B cell (primary cell): ENCODE measurements around the gene FBLN7. TPM values are rescaled to one million over a fixed set of nuclear protein-coding genes. Genes with fewer than 3 reads are reported as not detected.

Source experiments
- ATAC-seq: fragments of 200-7000 bp; cut with Tn5 transposase; one replicate; pipeline ENCODE4 v1.10.0; 2021; ENCODE audit warnings: low read depth, mild to moderate bottlenecking, moderate number of reproducible peaks, moderate library complexity
- CTCF ChIA-PET: fragments of 350-600 bp; sonication (Branson Sonifier 250); formaldehyde crosslinking; loops from one replicate; lab custom pipeline; 2021; ENCODE audit warnings: antibody characterized with exemption, inconsistent platforms; lab: Charles Lee
- POLR2A ChIA-PET: fragments of 350-600 bp; sonication (Branson Sonifier 250); formaldehyde crosslinking; loops from one replicate; lab custom pipeline; 2021; ENCODE audit warnings: antibody characterized with exemption; lab: Charles Lee
- DNase-seq: peaks from one replicate; pipeline ENCODE4 v3.0.0; 2013
- H2AFZ ChIP-seq: 2 replicates; pipeline ENCODE4 v1.6.1; 2012; ENCODE audit warnings: mild to moderate bottlenecking, low read depth, low read length; ENCODE audit not compliant: insufficient read depth, poor library complexity, severe bottlenecking
- H3K27ac ChIP-seq, 2 donors: 1 replicate in 1 of 2; 2 replicates in 1 of 2; pipeline ENCODE4 v1.5.1; 2012 to 2013; ENCODE audit warnings: low read length in 2 of 2, mild to moderate bottlenecking in 2 of 2, moderate library complexity in 1 of 2
- H3K27me3 ChIP-seq, 4 experiments: fragments of 200-600 bp in 1 of 4; sonication (generic) in 1 of 4; replicated peaks in 1 of 4; 1 replicate in 2 of 4; 2 replicates in 2 of 4; pipeline versions ENCODE4 v1.6.1 to v1.7.0; 2013 to 2016; ENCODE audit warnings: low read length in 3 of 4, mild to moderate bottlenecking in 2 of 4, mixed read lengths in 1 of 4, moderate library complexity in 1 of 4; ENCODE audit not compliant: insufficient read depth in 4 of 4, control insufficient read depth in 3 of 4; ENCODE audit errors: control extremely low read depth in 1 of 4
- H3K36me3 ChIP-seq, 2 experiments: replicated peaks in 1 of 2; 1 replicate in 1 of 2; 2 replicates in 1 of 2; pipeline versions ENCODE4 v1.6.1 to v1.7.1; 2013; ENCODE audit warnings: low read length in 1 of 2; ENCODE audit not compliant: insufficient read depth in 2 of 2, control insufficient read depth in 1 of 2; ENCODE audit errors: control extremely low read depth in 1 of 2, extremely low read depth in 1 of 2
- H3K4me1 ChIP-seq, 2 donors: fragments of 200-600 bp in 1 of 2; sonication (generic) in 1 of 2; 1 replicate in 1 of 2; 2 replicates in 1 of 2; pipeline versions ENCODE4 v1.5.1 to v1.6.1; 2013 to 2017; ENCODE audit warnings: low read length in 2 of 2; ENCODE audit not compliant: control insufficient read depth in 2 of 2, insufficient read depth in 2 of 2
- H3K4me2 ChIP-seq: replicated peaks from 2 replicates; pipeline ENCODE3; 2012; ENCODE audit warnings: mild to moderate bottlenecking, low read depth, low read length; ENCODE audit not compliant: poor library complexity, severe bottlenecking
- H3K4me3 ChIP-seq, 5 experiments: fragments of 200-600 bp in 1 of 5; sonication (generic) in 1 of 5; 1 replicate in 3 of 5; 2 replicates in 2 of 5; pipeline versions ENCODE4 v1.5.1 to v1.7.0; 2011 to 2016; ENCODE audit warnings: low read length in 4 of 5, mild to moderate bottlenecking in 4 of 5, low read depth in 2 of 5, control low read depth in 1 of 5, moderate library complexity in 1 of 5; ENCODE audit not compliant: insufficient read depth in 1 of 5; ENCODE audit errors: control extremely low read depth in 1 of 5, extremely low read depth in 1 of 5
- H3K79me2 ChIP-seq: fragments of 200-600 bp; sonication (generic); one replicate; pipeline ENCODE4 v1.6.0; 2016; ENCODE audit warnings: low read length; ENCODE audit not compliant: control insufficient read depth, insufficient read depth
- H3K9ac ChIP-seq: fragments of 200-600 bp; sonication (generic); 2 replicates; pipeline ENCODE4 v1.6.1; 2017; ENCODE audit warnings: mild to moderate bottlenecking, low read length, moderate library complexity
- H3K9me3 ChIP-seq, 3 donors: one replicate each; pipeline versions ENCODE4 v1.6.1 to v1.7.1; 2013; ENCODE audit warnings: low read length in 2 of 3; ENCODE audit not compliant: control insufficient read depth in 2 of 3, insufficient read depth in 1 of 3; ENCODE audit errors: control extremely low read depth in 1 of 3
- H4K20me1 ChIP-seq: 2 replicates; pipeline ENCODE4 v1.6.0; 2012; ENCODE audit warnings: mild to moderate bottlenecking, low read length; ENCODE audit not compliant: insufficient read depth, control insufficient read depth, poor library complexity, severe bottlenecking
- H3K27ac Mint-ChIP-seq: one replicate; pipeline ENCODE4 v1.8.0; 2021; ENCODE audit warnings: mixed read lengths
- H3K27me3 Mint-ChIP-seq: one replicate; pipeline ENCODE4 v1.8.0; 2021; ENCODE audit warnings: mixed read lengths
- H3K4me1 Mint-ChIP-seq: one replicate; pipeline ENCODE4 v1.8.0; 2021; ENCODE audit warnings: mixed read lengths
- H3K4me3 Mint-ChIP-seq: one replicate; pipeline ENCODE4 v1.8.0; 2021; ENCODE audit warnings: mixed read lengths
- H3K9me3 Mint-ChIP-seq: one replicate; pipeline ENCODE4 v1.8.0; 2022; ENCODE audit warnings: mixed read lengths; ENCODE audit not compliant: insufficient read depth
- CTCF ChIP-seq: fragments of 200-600 bp; IDR thresholded peaks from one replicate; pipeline ENCODE4 v1.8.0; 2022; ENCODE audit warnings: antibody characterized with exemption, mild to moderate bottlenecking
- EZH2 ChIP-seq: IDR thresholded peaks from 2 replicates; pipeline ENCODE4 v1.6.1; 2012; ENCODE audit warnings: borderline replicate concordance, low read depth, mild to moderate bottlenecking, moderate library complexity, low read length; ENCODE audit not compliant: insufficient read depth, poor library complexity, severe bottlenecking
- WGBS: methylation state at CpG from one replicate; pipeline ENCODE4 v1.1.5; 2013; ENCODE audit warnings: missing lambda C conversion rate; ENCODE audit not compliant: insufficient coverage; 5-methylcytosine and 5-hydroxymethylcytosine counted together
- intact Hi-C: fragments of 100-400 bp; cut with micrococcal nuclease; formaldehyde crosslinking; loops from one replicate; pipeline ENCODE4 v1.10.0; 2022
- polyA plus RNA-seq: library from polyadenylated mRNA; depleted of rRNA; stranded (reverse); fragments of >200 nt; gene quantifications from 2 replicates; pipeline ENCODE4 v1.2.3, GENCODE V29; 2012
- total RNA-seq, 2 donors: library from RNA; stranded (reverse); fragments of 120-200 nt in 1 of 2; gene quantifications; 1 replicate in 1 of 2; 2 replicates in 1 of 2; pipeline versions ENCODE4 v1.2.3 to v1.2.4, GENCODE V29; 2013 to 2022

FBLN7 gene
- total and polyA plus RNA-seq, 2 donors (not counting 1 experiment from before 2014, with no cell fraction given): 0.13 to 1.1 TPM

DNA sequence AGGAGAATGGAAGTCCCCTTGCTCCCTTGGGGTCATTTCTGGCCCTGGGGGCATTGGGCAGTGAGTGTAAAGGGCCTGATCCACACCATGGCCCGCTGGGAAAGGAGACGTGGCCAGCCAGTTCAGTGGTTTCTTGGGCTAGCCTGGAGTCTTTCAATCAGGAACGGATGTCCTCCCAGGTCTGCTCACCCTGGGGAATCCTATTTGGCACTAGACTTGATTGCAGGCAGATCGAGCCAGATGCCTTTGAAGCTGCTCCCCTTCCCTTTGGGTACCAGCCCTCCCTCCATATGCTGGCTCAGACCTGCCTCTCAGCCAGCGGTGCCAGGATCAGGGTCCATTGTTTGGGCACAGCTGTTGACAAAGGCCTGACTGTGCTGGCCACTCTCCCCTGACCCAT, 11.0 kb downstream of the FBLN7 start:
- no peaks in the 10 kb centered on the region for H3K79me2 ChIP-seq
- H4K20me1 ChIP-seq: no peaks in the 10 kb centered on the region
- no peak for TF ChIP-seq EZH2
- TF ChIP-seq CTCF: no peak
- no peak overlapping the region for H3K4me3 ChIP-seq
- no peak overlapping the region for H3K9ac ChIP-seq
- H2AFZ ChIP-seq: no peak overlapping the region
- H3K36me3 ChIP-seq: no peaks in the 10 kb centered on the region
- 89% methylated on average over 5 of the region's 5 CpGs for WGBS
- ChIA-PET POLR2A (no interaction called here), CTCF (no interaction called here)
- H3K4me1 ChIP-seq: no peaks in the 10 kb centered on the region
- H3K4me1 Mint-ChIP-seq: no peaks in the 10 kb centered on the region
- DNase-seq: no peak
- H3K27ac Mint-ChIP-seq: no peak overlapping the region
- intact Hi-C loops: no loop called here
- no peaks in the 10 kb centered on the region for H3K9me3 Mint-ChIP-seq
- no peak overlapping the region for H3K27ac ChIP-seq
- H3K4me3 Mint-ChIP-seq: no peak overlapping the region
- no peak overlapping the region for H3K4me2 ChIP-seq
- H3K27me3 ChIP-seq: no peaks in the 10 kb centered on the region
- peaks cover 3% of the 10 kb centered on the region for H3K27me3 Mint-ChIP-seq
- no peaks in the 10 kb centered on the region for H3K9me3 ChIP-seq
- no peak for ATAC-seq

GRCh38 chr2:112149866-112150435, 11.8 kb downstream of the FBLN7 start:
- CTCF ChIA-PET: no interaction called here
- 81% methylated on average over 6 of the region's 7 CpGs for WGBS
- H3K27ac Mint-ChIP-seq: no peak overlapping the region
- H3K9me3 Mint-ChIP-seq: no peaks in the 10 kb centered on the region
- H3K36me3 ChIP-seq: no peaks in the 10 kb centered on the region
- H3K27ac ChIP-seq: no peak overlapping the region
- no peak overlapping the region for H3K4me3 ChIP-seq
- H3K4me2 ChIP-seq: no peak overlapping the region
- intact Hi-C loops: no loop called here
- peaks cover 7% of the 10 kb centered on the region for H3K4me1 Mint-ChIP-seq
- no peaks in the 10 kb centered on the region for H4K20me1 ChIP-seq
- no peak overlapping the region for H3K4me3 Mint-ChIP-seq
- POLR2A ChIA-PET: no interaction called here
- H3K4me1 ChIP-seq: peaks cover 1 to 4% of the 10 kb centered on the region in 2 donors
- H3K79me2 ChIP-seq: no peaks in the 10 kb centered on the region
- no peaks in the 10 kb centered on the region for H3K9me3 ChIP-seq
- no peak overlapping the region for H2AFZ ChIP-seq
- H3K27me3 ChIP-seq: no peaks in the 10 kb centered on the region
- DNase-seq (no peak), ATAC-seq (no peak)
- TF ChIP-seq CTCF: no peak
- TF ChIP-seq EZH2: no peak
- no peak overlapping the region for H3K9ac ChIP-seq
- peaks cover under 1% of the 10 kb centered on the region for H3K27me3 Mint-ChIP-seq
